ENCODE measurements around the gene UNC5C.
"Not testable (repeated sequence)": the region's sequence is repeated elsewhere in the genome, so short reads cannot be mapped to it uniquely, and the experiment has no call there.

The UNC5C gene

DNA sequence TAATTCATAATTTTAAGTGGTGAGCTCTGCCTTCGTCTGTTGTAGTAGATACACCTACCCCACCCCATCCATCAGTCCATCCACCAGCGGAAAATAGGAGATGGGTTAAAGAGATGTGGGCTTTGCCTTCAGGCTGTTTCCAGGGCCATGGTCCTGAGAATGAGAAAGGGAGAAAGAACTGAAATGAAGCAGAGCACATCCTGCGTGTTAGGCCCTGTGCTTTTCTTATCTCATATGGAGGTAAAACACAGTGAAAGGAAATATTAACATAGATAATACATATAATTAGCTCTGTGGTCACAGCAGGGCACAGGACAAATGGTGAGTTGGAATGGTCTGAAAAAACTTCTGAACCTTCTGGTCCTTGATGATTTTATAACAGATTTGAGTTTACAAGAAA is 397.5 kb downstream of the UNC5C start:
- H3K4me3 ChIP-seq (ENCODE audit: low read depth, low read length): no peak overlapping the region
- TF ChIP-seq, protein P1, sequence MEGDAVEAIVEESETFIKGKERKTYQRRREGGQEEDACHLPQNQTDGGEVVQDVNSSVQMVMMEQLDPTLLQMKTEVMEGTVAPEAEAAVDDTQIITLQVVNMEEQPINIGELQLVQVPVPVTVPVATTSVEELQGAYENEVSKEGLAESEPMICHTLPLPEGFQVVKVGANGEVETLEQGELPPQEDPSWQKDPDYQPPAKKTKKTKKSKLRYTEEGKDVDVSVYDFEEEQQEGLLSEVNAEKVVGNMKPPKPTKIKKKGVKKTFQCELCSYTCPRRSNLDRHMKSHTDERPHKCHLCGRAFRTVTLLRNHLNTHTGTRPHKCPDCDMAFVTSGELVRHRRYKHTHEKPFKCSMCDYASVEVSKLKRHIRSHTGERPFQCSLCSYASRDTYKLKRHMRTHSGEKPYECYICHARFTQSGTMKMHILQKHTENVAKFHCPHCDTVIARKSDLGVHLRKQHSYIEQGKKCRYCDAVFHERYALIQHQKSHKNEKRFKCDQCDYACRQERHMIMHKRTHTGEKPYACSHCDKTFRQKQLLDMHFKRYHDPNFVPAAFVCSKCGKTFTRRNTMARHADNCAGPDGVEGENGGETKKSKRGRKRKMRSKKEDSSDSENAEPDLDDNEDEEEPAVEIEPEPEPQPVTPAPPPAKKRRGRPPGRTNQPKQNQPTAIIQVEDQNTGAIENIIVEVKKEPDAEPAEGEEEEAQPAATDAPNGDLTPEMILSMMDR (IDR thresholded peaks at IDR 0.05; ENCODE audit: low read depth, low read length): no peak

DNA sequence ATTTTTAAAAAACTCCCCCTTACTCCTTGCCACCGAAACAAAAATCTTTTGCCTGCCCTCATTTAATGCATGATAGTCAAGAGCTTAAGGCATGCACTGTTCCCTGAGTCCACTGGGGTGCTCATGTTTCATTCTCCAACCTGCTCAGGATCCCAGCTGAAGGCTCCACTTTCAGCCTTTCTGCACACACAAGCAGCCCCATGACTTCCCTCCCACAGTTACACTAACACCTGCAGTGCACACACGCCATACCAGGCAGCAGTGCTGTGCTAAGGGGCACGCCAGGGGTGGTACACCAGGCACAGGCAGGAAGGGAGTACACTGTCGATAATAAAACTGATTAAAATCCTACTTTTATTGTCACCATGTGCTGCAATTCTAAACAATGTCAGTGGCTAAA is 405.8 kb downstream of the UNC5C start:
- TF ChIP-seq, protein P1 (IDR thresholded peaks at IDR 0.05; ENCODE audit: low read depth, low read length): no peak
- H3K4me3 ChIP-seq (ENCODE audit: low read depth, low read length): no peak overlapping the region

DNA sequence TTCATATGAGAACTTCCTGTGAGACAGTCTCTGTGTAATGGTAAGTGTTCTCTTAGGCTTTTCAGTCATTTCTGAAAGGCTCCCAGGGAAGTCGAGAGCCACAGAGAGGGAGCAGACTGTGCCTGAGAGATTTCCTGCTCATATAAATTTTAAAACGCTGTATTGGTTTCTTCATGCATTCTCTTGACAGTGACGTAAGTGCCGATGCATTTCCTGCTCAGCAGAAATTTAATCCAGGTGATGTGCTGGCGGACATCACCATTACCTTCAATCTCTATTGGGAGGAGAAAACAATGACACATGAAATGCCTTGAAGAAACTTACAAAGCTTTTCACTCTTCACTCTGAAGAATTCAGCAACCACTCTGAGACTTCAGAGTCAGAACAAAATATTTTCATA is 407.4 kb downstream of the UNC5C start:
- H3K4me3 ChIP-seq (ENCODE audit: low read depth, low read length): no peak overlapping the region
- TF ChIP-seq, protein P1 (IDR thresholded peaks at IDR 0.05; ENCODE audit: low read depth, low read length): no peak

DNA sequence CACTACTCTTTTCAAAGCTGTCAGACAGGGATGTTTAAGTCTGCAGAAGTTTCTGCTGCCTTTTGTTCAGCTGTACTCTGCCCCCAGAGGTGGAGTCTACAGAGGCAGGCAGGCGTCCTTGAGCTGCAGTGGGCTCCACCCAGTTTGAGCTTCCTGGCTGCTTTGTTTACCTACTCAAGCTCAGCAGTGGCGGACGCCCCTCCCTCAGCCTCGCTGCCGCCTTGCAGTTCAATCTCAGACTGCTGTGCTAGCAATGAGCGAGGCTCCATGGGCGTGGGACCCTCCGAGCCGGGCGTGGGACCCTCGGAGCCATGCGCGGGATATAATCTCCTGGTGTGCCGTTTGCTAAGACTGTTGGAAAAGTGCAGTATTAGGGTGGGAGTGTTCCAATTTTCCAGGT is 409.3 kb downstream of the UNC5C start:
- H3K4me3 ChIP-seq (ENCODE audit: low read depth, low read length): not testable (repeated sequence)

DNA sequence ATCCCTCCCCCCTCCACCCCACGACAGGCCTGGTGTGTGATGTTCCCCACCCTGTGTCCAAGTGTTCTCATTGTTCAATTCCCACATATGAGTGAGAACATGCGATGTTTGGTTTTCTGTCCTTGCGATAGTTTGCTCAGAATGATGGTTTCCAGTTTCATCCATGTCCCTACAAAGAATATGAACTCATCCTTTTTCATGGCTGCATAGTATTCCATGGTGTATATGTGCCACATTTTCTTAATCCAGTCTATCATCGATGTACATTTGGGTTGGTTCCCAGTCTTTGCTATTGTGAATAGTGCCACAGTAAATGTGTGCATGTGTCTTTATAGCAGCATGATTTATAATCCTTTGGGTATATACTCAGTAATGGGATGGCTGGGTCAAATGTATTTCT is 414.8 kb downstream of the UNC5C start:
- H3K4me3 ChIP-seq (ENCODE audit: low read depth, low read length): not testable (repeated sequence)

DNA sequence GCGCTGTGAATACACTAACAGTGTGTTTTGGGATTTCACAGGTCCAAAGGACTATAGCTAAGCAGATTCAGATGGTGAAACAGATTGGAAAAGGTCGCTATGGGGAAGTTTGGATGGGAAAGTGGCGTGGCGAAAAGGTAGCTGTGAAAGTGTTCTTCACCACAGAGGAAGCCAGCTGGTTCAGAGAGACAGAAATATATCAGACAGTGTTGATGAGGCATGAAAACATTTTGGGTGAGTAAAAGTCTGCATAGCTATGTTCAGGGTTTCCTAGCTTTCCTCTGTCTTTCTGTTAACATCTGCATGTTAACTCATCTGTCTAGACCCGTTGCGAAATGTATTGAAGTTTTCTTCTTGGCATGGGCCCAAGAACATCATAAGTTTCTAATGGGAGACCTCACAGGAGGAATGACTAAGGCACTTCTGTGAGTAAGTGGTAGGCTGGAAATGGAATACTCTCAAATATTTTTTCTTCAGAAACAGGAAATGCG is 418.9 kb downstream of the UNC5C start:
- peak overlapping the region; percentile 20; the same call in 1 of the 2 replicates for H3K4me3 ChIP-seq (ENCODE audit: low read depth, low read length)
- TF ChIP-seq, protein P1 (IDR thresholded peaks at IDR 0.05; ENCODE audit: low read depth, low read length): no peak

DNA sequence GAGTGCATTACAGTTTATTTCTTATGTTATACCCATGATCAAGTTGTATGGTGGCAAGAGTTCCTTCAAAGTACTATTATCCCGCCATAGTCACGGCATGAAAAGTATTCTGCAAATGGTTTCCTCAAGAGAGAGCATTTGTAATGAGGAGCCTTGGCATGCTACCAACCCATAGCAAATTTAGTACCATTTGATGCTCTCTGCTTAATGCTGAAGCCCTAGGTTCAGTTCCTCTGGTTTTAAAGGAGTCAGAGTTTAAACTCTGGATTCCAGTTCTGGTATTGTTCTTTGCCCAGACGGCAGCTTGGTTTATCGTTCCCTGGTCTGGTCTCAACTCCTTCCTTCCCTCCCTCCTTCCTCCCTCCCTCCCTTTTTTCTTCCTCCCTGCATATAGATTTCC is 419.7 kb downstream of the UNC5C start:
- TF ChIP-seq, protein P1 (IDR thresholded peaks at IDR 0.05; ENCODE audit: low read depth, low read length): no peak
- no peak overlapping the region for H3K4me3 ChIP-seq (ENCODE audit: low read depth, low read length)

DNA sequence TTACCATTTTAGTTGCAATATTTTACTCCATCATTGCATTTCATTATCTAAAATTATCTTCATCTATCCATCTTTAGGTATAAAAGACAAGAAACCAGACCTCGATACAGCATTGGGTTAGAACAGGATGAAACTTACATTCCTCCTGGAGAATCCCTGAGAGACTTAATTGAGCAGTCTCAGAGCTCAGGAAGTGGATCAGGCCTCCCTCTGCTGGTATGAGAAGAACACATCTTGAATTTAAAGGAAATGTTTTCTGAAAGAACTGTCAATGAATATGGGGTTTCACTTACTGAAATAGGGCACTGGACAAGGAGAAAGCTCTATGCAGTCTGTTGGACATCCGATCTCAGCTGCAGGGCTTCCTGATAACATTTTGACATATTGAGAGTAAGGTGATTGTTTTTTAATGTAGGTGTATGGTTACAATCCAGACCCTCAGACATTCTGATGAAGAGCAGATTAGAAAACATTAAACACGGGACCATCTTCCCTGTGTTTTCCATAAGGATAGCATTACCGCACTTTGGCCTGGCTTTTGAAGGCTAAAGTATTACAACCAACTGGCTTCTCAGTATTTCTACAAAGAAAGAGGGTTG is 423.8 kb downstream of the UNC5C start:
- H3K4me3 ChIP-seq (ENCODE audit: low read depth, low read length): no peak overlapping the region
- TF ChIP-seq, protein P1 (IDR thresholded peaks at IDR 0.05; ENCODE audit: low read depth, low read length): peak; percentile 52
